Stimulated activated naive CD8-positive, alpha-beta T cell treated with anti-CD3 and anti-CD28 coated beads, Interleukin-15, Interleukin-2, amounts not matched to agents 100 U/mL and 50 U/mL, for 24 hours (primary cell): Measurements from ENCODE around the gene COL18A1.

Experiments used
- ATAC-seq: fragments of 150-1000 bp; cut with Tn5 transposase; one replicate; pipeline ENCODE4 v1.10.0; 2021
- DNase-seq: peaks from one replicate; pipeline ENCODE4 v3.0.0; 2021

COL18A1 gene

GRCh38 chr21:45383111-45383614 lies 21.8 kb upstream of the COL18A1 start:
- DNase-seq (no peak), ATAC-seq (no peak)

GRCh38 chr21:45383615-45384201 lies 21.3 kb upstream of the COL18A1 start:
- no peak for ATAC-seq
- no peak for DNase-seq

- no peak for ATAC-seq
- no peak for DNase-seq
Measured at GRCh38 chr21:45384656-45385548, 20.1 kb upstream of the COL18A1 start.

- DNase-seq (no peak), ATAC-seq (no peak)
Measured at GRCh38 chr21:45385549-45386050, 19.4 kb upstream of the COL18A1 start.

GRCh38 chr21:45386336-45386727 lies 18.6 kb upstream of the COL18A1 start:
- DNase-seq (no peak), ATAC-seq (no peak)

GRCh38 chr21:45386728-45387371 lies 18.1 kb upstream of the COL18A1 start:
- ATAC-seq (no peak), DNase-seq (no peak)

- ATAC-seq, result no peak
Measured at GRCh38 chr21:45387506-45387905, 17.5 kb upstream of the COL18A1 start.

GRCh38 chr21:45388011-45388521 lies 16.9 kb upstream of the COL18A1 start:
- DNase-seq (no peak), ATAC-seq (no peak)

More at GRCh38 chr21:45387506-45387905, 17.5 kb upstream of the COL18A1 start:
- DNase-seq, result no peak

- ATAC-seq, result no peak
- no peak for DNase-seq
Measured at GRCh38 chr21:45388611-45389296, 16.2 kb upstream of the COL18A1 start.

- ATAC-seq (no peak), DNase-seq (no peak)
Measured at GRCh38 chr21:45390121-45390751, 14.7 kb upstream of the COL18A1 start.

GRCh38 chr21:45390831-45391742 lies 13.9 kb upstream of the COL18A1 start:
- DNase-seq, result no peak
- no peak for ATAC-seq

GRCh38 chr21:45391743-45392572 lies 13.0 kb upstream of the COL18A1 start:
- ATAC-seq (no peak), DNase-seq (no peak)

- ATAC-seq (no peak), DNase-seq (no peak)
Measured at GRCh38 chr21:45392573-45392971, 12.4 kb upstream of the COL18A1 start.

GRCh38 chr21:45393021-45393420 lies 11.9 kb upstream of the COL18A1 start:
- ATAC-seq, result no peak
- no peak for DNase-seq

- ATAC-seq (no peak), DNase-seq (no peak)
Measured at GRCh38 chr21:45393833-45394638, 10.9 kb upstream of the COL18A1 start.

GRCh38 chr21:45396620-45396995 lies 8.4 kb upstream of the COL18A1 start:
- DNase-seq (no peak), ATAC-seq (no peak)

- ATAC-seq, result no peak
- DNase-seq, result no peak
Measured at GRCh38 chr21:45397381-45397780, 7.6 kb upstream of the COL18A1 start.

- ATAC-seq (no peak), DNase-seq (no peak)
Measured at GRCh38 chr21:45401054-45401518, 3.9 kb upstream of the COL18A1 start.
